ENCODE results near the gene SFXN1. TPM values are rescaled to one million over a fixed set of nuclear protein-coding genes. Genes with fewer than 3 reads are reported as not detected.

The SFXN1 gene
- total and polyA plus RNA-seq, 2 donors (not counting 3 experiments of a cell fraction or from before 2014, with no cell fraction given): 61.7 to 69.3 TPM

- ChIA-PET CTCF (no interaction called here), POLR2A (no interaction called here)
- H3K4me2 ChIP-seq (ENCODE audit: insufficient read depth, low read length): no peak overlapping the region
- no peak overlapping the region for H3K27ac ChIP-seq (ENCODE audit: insufficient read depth, low read depth, low read length)
- no peaks in the 10 kb centered on the region for H3K9me1 ChIP-seq (replicated peaks; ENCODE audit: control insufficient read depth, extremely low read depth, insufficient read depth, low read length)
- dilution Hi-C loops (cut with MboI; ENCODE audit: extremely low pct_ligation_motif_present, low sequenced_read_pairs): no loop called here
- no peaks in the 10 kb centered on the region for H3K79me2 ChIP-seq (ENCODE audit: control insufficient read depth, insufficient read depth, low read length)
- BruUV-seq (replicated peaks): no TSS peak
- no peaks in the 10 kb centered on the region for H3K36me3 ChIP-seq (ENCODE audit: control insufficient read depth in 2 of 2, extremely low read depth in 1 of 2, insufficient read depth in 2 of 2, low read length in 2 of 2)
- no peaks in the 10 kb centered on the region for H3K9me3 ChIP-seq (replicated peaks; ENCODE audit: control insufficient read depth, insufficient read depth, low read length)
- TF ChIP-seq JUN (IDR thresholded peaks at IDR 0.05; ENCODE audit: borderline replicate concordance, insufficient read depth, insufficient read length, low read depth) (no peak), CTCF (IDR thresholded peaks at IDR 0.05; ENCODE audit: extremely low read depth in 1 of 2, insufficient read depth in 1 of 2, low read depth in 1 of 2, low read length in 2 of 2) (no peak), FOS (IDR thresholded peaks at IDR 0.05; ENCODE audit: borderline replicate concordance, insufficient read depth, low read length) (no peak), POLR2AphosphoS5 (IDR thresholded peaks at IDR 0.05; ENCODE audit: insufficient read depth, low read depth, low read length) (no peak), MYC (IDR thresholded peaks at IDR 0.05; ENCODE audit: low read depth, low read length) (no peak), POLR2A (IDR thresholded peaks at IDR 0.05; ENCODE audit: low read depth, low read length) (no peak), EZH2 (IDR thresholded peaks at IDR 0.05; ENCODE audit: borderline replicate concordance, low read depth, low read length, severe bottlenecking) (no peak), MAX (IDR thresholded peaks at IDR 0.05; ENCODE audit: insufficient read depth, insufficient read length) (no peak), GATA2 (IDR thresholded peaks at IDR 0.05; ENCODE audit: insufficient read depth, insufficient read length, low read depth, low read length) (no peak)
- H3K9ac ChIP-seq (replicated peaks; ENCODE audit: extremely low read depth, insufficient read depth, low read length): no peak overlapping the region
- FAIRE-seq: no peak
- intact Hi-C loops (cut with micrococcal nuclease): no loop called here
- H3K4me1 ChIP-seq (ENCODE audit: control insufficient read depth, extremely low read depth, insufficient read depth, low read length): no peaks in the 10 kb centered on the region
- H4K20me1 ChIP-seq (replicated peaks; ENCODE audit: control insufficient read depth, extremely low read depth, insufficient read depth, low read length): no peaks in the 10 kb centered on the region
- no peak overlapping the region for H3K4me3 ChIP-seq (replicated peaks in 1 of 3; ENCODE audit: insufficient read depth in 1 of 3, low read depth in 1 of 3, low read length in 3 of 3)
- H2AFZ ChIP-seq (ENCODE audit: low read depth, low read length): no peak overlapping the region
- H3K27me3 ChIP-seq (ENCODE audit: control insufficient read depth in 2 of 2, insufficient read depth in 2 of 2, low read length in 2 of 2): no peaks in the 10 kb centered on the region
- DNase-seq (ENCODE audit: low read depth, low spot score): no peak
Observed at GRCh38 chr5:175551266-175551665, 72.9 kb downstream of the SFXN1 start.
